ENCODE results near the gene UNC93B1. TPM values are rescaled to one million over a fixed set of nuclear protein-coding genes. Genes with fewer than 3 reads are reported as not detected.
A peak's percentile ranks its signal among the peaks of the same experiment; 100 is the strongest.

UNC93B1 gene
- total RNA-seq, 1 experiment from 2014 or later = 75.5 TPM

DNA sequence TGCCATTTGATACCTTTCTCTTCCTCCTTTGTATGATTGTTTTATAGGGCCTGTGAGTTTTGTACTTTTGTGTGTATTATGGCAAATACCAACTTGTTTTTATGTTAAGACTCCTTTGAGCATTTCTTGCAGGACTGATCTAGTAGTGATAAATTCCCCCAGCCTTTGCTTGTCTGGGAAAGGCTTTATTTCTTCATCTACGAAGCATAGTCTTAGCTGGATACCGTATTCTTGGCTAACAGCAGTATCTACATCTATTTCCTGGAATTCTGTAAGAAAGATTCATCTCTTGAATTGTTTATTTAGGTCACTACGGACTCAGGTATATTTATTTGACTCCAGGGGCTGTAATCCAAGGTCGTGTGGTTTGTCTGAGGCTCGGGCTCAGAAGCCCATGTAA is 20.6 kb upstream of the UNC93B1 start:
- Histone ChIP-seq H3K4me3 (no peak overlapping the region), H3K9me3 (ENCODE audit: insufficient read depth, low read depth) (no peaks in the 10 kb centered on the region), H3K4me1 (replicated peaks; ENCODE audit: insufficient read depth) (peaks cover 40% of the 10 kb centered on the region), H3K36me3 (ENCODE audit: low read depth) (no peaks in the 10 kb centered on the region), H3K79me2 (ENCODE audit: low read depth) (peaks cover 20% of the 10 kb centered on the region), H3K4me2 (no peak overlapping the region), H2AFZ (no peak overlapping the region), H3F3A (ENCODE audit: insufficient read depth, low read depth) (peaks cover 46% of the 10 kb centered on the region), H3K27ac (peak overlapping the region; percentile 20; the same call in 1 of the 2 replicates), H3K27me3 (ENCODE audit: insufficient read depth, low read depth) (no peaks in the 10 kb centered on the region), H3K9me2 (ENCODE audit: insufficient read depth) (no peaks in the 10 kb centered on the region), H4K20me1 (ENCODE audit: insufficient read depth) (no peaks in the 10 kb centered on the region)
- no peak for TF ChIP-seq EZH2 (IDR thresholded peaks at IDR 0.05; ENCODE audit: low read depth)
- TF ChIP-seq, protein P1, sequence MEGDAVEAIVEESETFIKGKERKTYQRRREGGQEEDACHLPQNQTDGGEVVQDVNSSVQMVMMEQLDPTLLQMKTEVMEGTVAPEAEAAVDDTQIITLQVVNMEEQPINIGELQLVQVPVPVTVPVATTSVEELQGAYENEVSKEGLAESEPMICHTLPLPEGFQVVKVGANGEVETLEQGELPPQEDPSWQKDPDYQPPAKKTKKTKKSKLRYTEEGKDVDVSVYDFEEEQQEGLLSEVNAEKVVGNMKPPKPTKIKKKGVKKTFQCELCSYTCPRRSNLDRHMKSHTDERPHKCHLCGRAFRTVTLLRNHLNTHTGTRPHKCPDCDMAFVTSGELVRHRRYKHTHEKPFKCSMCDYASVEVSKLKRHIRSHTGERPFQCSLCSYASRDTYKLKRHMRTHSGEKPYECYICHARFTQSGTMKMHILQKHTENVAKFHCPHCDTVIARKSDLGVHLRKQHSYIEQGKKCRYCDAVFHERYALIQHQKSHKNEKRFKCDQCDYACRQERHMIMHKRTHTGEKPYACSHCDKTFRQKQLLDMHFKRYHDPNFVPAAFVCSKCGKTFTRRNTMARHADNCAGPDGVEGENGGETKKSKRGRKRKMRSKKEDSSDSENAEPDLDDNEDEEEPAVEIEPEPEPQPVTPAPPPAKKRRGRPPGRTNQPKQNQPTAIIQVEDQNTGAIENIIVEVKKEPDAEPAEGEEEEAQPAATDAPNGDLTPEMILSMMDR (conservative IDR thresholded peaks at IDR 0.05) = no peak
- intact Hi-C loops (cut with micrococcal nuclease; ENCODE audit: unreplicated experiment) = no loop called here
- no TSS peak for BruUV-seq (replicated peaks)
- POLR2A ChIA-PET (ENCODE audit: unreplicated experiment) = no interaction called here
- no peak for DNase-seq
- CTCF ChIA-PET = no interaction called here

DNA sequence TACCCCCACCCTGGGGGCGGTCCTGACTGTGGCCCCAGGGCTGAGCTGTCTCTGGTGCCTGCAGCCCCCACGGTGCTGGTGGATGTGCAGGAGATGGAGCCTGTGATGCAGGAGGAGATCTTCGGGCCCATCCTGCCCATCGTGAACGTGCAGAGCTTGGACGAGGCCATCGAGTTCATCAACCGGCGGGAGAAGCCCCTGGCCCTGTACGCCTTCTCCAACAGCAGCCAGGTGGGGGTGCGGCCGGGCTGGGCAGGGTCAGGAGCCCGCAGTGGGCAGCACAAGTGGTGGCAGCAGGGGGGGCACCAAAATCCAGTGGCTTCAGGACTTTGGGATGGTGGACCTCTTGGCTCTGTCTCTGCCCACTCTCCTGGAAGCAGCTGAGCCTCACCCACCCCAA is 18.6 kb upstream of the UNC93B1 start:
- ChIA-PET CTCF (no interaction called here), POLR2A (ENCODE audit: unreplicated experiment) (no interaction called here)
- no peaks in the 10 kb centered on the region for H3K9me3 ChIP-seq (ENCODE audit: insufficient read depth, low read depth)
- H3K27me3 ChIP-seq (ENCODE audit: insufficient read depth, low read depth) = no peaks in the 10 kb centered on the region
- no peak overlapping the region for H3K4me2 ChIP-seq
- peaks cover 30% of the 10 kb centered on the region for H3K4me1 ChIP-seq (replicated peaks; ENCODE audit: insufficient read depth)
- no peaks in the 10 kb centered on the region for H3K9me2 ChIP-seq (ENCODE audit: insufficient read depth)
- H4K20me1 ChIP-seq (ENCODE audit: insufficient read depth) = no peaks in the 10 kb centered on the region
- no peaks in the 10 kb centered on the region for H3K36me3 ChIP-seq (ENCODE audit: low read depth)
- H3K79me2 ChIP-seq (ENCODE audit: low read depth) = peaks cover 7% of the 10 kb centered on the region
- TF ChIP-seq EZH2 (IDR thresholded peaks at IDR 0.05; ENCODE audit: low read depth) = no peak
- TF ChIP-seq, protein P1 (conservative IDR thresholded peaks at IDR 0.05) = no peak
- intact Hi-C loops (cut with micrococcal nuclease; ENCODE audit: unreplicated experiment) = no loop called here
- no TSS peak for BruUV-seq (replicated peaks)
- no peak overlapping the region for H3K27ac ChIP-seq
- no peak overlapping the region for H3K4me3 ChIP-seq
- no peak overlapping the region for H2AFZ ChIP-seq
- no peak for DNase-seq
- peaks cover 34% of the 10 kb centered on the region for H3F3A ChIP-seq (ENCODE audit: insufficient read depth, low read depth)

DNA sequence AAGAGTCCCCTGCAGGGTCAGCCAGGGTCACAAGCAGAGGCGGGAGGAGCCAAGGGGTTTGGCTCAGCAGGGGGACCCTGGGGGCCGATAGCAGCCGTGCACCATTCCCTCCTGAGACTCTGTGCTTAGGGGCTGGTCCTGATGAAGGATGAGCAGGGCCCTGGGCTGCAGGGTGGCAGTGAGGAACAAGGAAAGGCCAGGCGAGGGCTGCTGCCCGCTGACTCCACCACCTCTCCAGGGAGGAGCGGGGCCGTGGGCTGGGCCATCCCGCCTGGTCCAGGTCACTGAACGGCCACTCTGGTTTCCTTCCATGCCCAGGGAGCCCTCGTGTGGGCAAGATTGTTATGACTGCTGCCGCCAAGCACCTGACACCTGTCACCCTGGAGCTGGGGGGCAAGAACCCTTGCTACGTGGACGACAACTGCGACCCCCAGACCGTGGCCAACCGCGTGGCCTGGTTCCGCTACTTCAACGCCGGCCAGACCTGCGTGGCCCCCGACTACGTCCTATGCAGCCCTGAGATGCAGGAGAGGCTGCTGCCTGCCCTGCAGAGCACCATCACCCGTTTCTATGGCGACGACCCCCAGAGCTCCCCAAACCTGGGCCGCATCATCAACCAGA is 17.4 kb upstream of the UNC93B1 start:
- peaks cover 38% of the 10 kb centered on the region for H3K4me1 ChIP-seq (replicated peaks; ENCODE audit: insufficient read depth)
- H3K9me2 ChIP-seq (ENCODE audit: insufficient read depth) = no peaks in the 10 kb centered on the region
- no peaks in the 10 kb centered on the region for H4K20me1 ChIP-seq (ENCODE audit: insufficient read depth)
- BruUV-seq (replicated peaks) = no TSS peak
- H3K27ac ChIP-seq = no peak overlapping the region
- H3K79me2 ChIP-seq (ENCODE audit: low read depth) = no peaks in the 10 kb centered on the region
- no peaks in the 10 kb centered on the region for H3K9me3 ChIP-seq (ENCODE audit: insufficient read depth, low read depth)
- no peak overlapping the region for H3K4me3 ChIP-seq
- ChIA-PET POLR2A (ENCODE audit: unreplicated experiment) (interaction anchor here (0.6 kb wide), 1 partner anchor 10 kb away, joined by 4 read pairs; no protein-coding TSS in a partner anchor), CTCF (interaction anchor here (0.6 to 1.5 kb wide), 3 partner anchors 11 to 91 kb away, joined by 3 to 8 read pairs (median 4); partner anchors contain the start of gene ALDH3B1)
- H2AFZ ChIP-seq = no peak overlapping the region
- intact Hi-C loops (cut with micrococcal nuclease; ENCODE audit: unreplicated experiment) = no loop called here
- peak overlapping the region; percentile 35 for H3K4me2 ChIP-seq
- H3F3A ChIP-seq (ENCODE audit: insufficient read depth, low read depth) = peaks cover 47% of the 10 kb centered on the region
- DNase-seq = peak; percentile 59 to 82
- TF ChIP-seq EZH2 (IDR thresholded peaks at IDR 0.05; ENCODE audit: low read depth) = no peak
- TF ChIP-seq, protein P1 (conservative IDR thresholded peaks at IDR 0.05) = peak; percentile 79
- H3K27me3 ChIP-seq (ENCODE audit: insufficient read depth, low read depth) = no peaks in the 10 kb centered on the region
- no peaks in the 10 kb centered on the region for H3K36me3 ChIP-seq (ENCODE audit: low read depth)

Measured in PC-9 (cell line).